Upper lobe of right lung (tissue), 1 donor: ENCODE data around the gene MAML2. TPM values are rescaled to one million over a fixed set of nuclear protein-coding genes. Genes with fewer than 3 reads are reported as not detected.

Source experiments
- ATAC-seq: fragments of 200-7000 bp; cut with Tn5 transposase; one replicate; pipeline ENCODE4 v1.9.1; 2020; ENCODE audit warnings: mild to moderate bottlenecking, moderate library complexity
- DNase-seq: peaks from one replicate; pipeline ENCODE4 v3.0.0-alpha.2; 2020
- H3K27ac ChIP-seq: fragments of 200-600 bp; one replicate; pipeline ENCODE4 v1.8.0; 2022
- H3K27me3 ChIP-seq: fragments of 200-600 bp; one replicate; pipeline ENCODE4 v1.8.0; 2022; ENCODE audit warnings: mild to moderate bottlenecking
- H3K36me3 ChIP-seq: fragments of 200-600 bp; one replicate; pipeline ENCODE4 v1.8.0; 2022
- H3K4me1 ChIP-seq: fragments of 200-600 bp; one replicate; pipeline ENCODE4 v1.8.0; 2022
- H3K4me3 ChIP-seq: fragments of 200-600 bp; one replicate; pipeline ENCODE4 v1.8.0; 2022; ENCODE audit warnings: mild to moderate bottlenecking
- H3K9me3 ChIP-seq: fragments of 200-600 bp; one replicate; pipeline ENCODE4 v1.8.0; 2022
- CTCF ChIP-seq: fragments of 200-600 bp; IDR thresholded peaks from one replicate; pipeline ENCODE4 v1.8.0; 2022; ENCODE audit warnings: antibody characterized with exemption
- intact Hi-C: fragments of 100-400 bp; cut with DNase I; formaldehyde crosslinking; loops from one replicate; pipeline ENCODE4 v1.11.0; 2022
- total RNA-seq: library from RNA; stranded (reverse); fragmentation: NEBNext Ultra II Directional; extraction: Animal tissue kit (Norgen Biotek cat#: 25700); gene quantifications from one replicate; pipeline ENCODE4 v1.2.1, GENCODE V29; 2021
- donor health status: DM: no; HTN: yes; CAD: no; lungs with severe emphysema.

The MAML2 gene
- total RNA-seq, 1 donor from 2014 or later = 27.5 TPM

GRCh38 chr11:95939091-95939490 is 403.9 kb downstream of the MAML2 start:
- ATAC-seq = no peak
- TF ChIP-seq CTCF = no peak
- intact Hi-C loops = no loop called here

DNA sequence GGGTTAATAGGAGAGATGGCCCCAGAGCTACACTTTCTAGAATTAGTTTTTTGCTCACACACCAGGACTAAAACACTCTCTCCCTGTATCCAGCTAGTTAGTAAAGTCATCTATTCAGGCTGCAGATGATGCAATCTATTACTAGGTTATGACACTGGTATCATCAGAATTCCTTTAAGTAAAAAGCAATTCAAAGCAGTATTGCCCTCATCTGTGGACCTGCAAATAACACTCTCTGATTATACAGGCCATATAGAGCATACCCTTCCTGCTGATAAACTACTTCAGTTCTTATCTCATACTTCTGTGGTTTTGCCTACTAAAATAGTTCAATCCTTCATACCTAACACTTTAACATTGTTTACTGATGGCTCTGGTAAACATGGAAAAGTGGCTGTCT is 405.6 kb downstream of the MAML2 start:
- TF ChIP-seq CTCF = no peak

More at GRCh38 chr11:95939091-95939490, 403.9 kb downstream of the MAML2 start:
- H3K27me3 ChIP-seq = no peaks in the 10 kb centered on the region
- no peak overlapping the region for H3K4me3 ChIP-seq
- DNase-seq = no peak
- no peaks in the 10 kb centered on the region for H3K36me3 ChIP-seq
- no peaks in the 10 kb centered on the region for H3K4me1 ChIP-seq
- no peak overlapping the region for H3K27ac ChIP-seq
- H3K9me3 ChIP-seq = no peaks in the 10 kb centered on the region

DNA sequence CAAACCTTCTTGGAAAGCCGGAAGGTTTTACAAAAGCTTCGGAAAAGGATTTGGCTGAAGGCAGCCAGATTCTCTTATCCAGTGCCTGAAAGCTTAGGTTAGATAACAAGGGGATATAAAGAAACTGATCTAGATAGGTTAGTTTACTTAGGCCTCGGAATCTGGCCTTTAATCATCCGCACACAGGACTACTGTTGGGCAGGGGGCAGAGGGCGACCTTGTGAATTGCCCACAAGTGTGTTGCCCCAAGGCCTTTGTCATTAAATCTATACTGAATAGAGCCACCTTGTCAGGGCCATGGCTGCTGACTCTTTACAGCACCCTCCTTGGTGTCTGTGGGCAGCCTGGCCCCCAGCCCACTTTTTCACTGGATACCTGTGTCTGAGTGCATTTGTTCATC is 409.4 kb downstream of the MAML2 start:
- ATAC-seq (no peak), DNase-seq (no peak)
- TF ChIP-seq CTCF = no peak
- intact Hi-C loops = no loop called here
- Histone ChIP-seq H3K4me1 (no peaks in the 10 kb centered on the region), H3K4me3 (no peak overlapping the region), H3K36me3 (no peaks in the 10 kb centered on the region), H3K9me3 (peaks cover 3% of the 10 kb centered on the region), H3K27me3 (no peaks in the 10 kb centered on the region), H3K27ac (no peak overlapping the region)

More for the DNA sequence above, 405.6 kb downstream of the MAML2 start:
- intact Hi-C loops = no loop called here
- Histone ChIP-seq H3K36me3 (no peaks in the 10 kb centered on the region), H3K4me1 (no peaks in the 10 kb centered on the region), H3K27ac (no peak overlapping the region), H3K27me3 (no peaks in the 10 kb centered on the region), H3K4me3 (no peak overlapping the region), H3K9me3 (no peaks in the 10 kb centered on the region)
- DNase-seq (no peak), ATAC-seq (no peak)

GRCh38 chr11:95931916-95932315 is 411.1 kb downstream of the MAML2 start:
- DNase-seq (no peak), ATAC-seq (no peak)
- H3K27me3 ChIP-seq = no peaks in the 10 kb centered on the region
- no peak overlapping the region for H3K4me3 ChIP-seq
- no peaks in the 10 kb centered on the region for H3K36me3 ChIP-seq
- no peak overlapping the region for H3K27ac ChIP-seq
- intact Hi-C loops = no loop called here
- no peak for TF ChIP-seq CTCF
- H3K4me1 ChIP-seq = no peaks in the 10 kb centered on the region
- peaks cover 3% of the 10 kb centered on the region for H3K9me3 ChIP-seq

GRCh38 chr11:95930948-95931347 is 412.0 kb downstream of the MAML2 start:
- H3K27ac ChIP-seq = no peak overlapping the region
- intact Hi-C loops = no loop called here
- no peak for TF ChIP-seq CTCF
- no peak for DNase-seq
- no peak for ATAC-seq
- no peaks in the 10 kb centered on the region for H3K36me3 ChIP-seq
- peaks cover 3% of the 10 kb centered on the region for H3K9me3 ChIP-seq
- no peaks in the 10 kb centered on the region for H3K27me3 ChIP-seq
- H3K4me1 ChIP-seq = no peaks in the 10 kb centered on the region
- H3K4me3 ChIP-seq = no peak overlapping the region

GRCh38 chr11:95926726-95927125 is 416.3 kb downstream of the MAML2 start:
- TF ChIP-seq CTCF = no peak
- ATAC-seq = no peak
- Histone ChIP-seq H3K4me1 (peaks cover 16% of the 10 kb centered on the region), H3K36me3 (no peaks in the 10 kb centered on the region), H3K4me3 (no peak overlapping the region), H3K27ac (no peak overlapping the region), H3K27me3 (no peaks in the 10 kb centered on the region), H3K9me3 (peaks cover 3% of the 10 kb centered on the region)
- intact Hi-C loops = no loop called here
- no peak for DNase-seq
